Measurements from ENCODE around the gene SH3PXD2A. TPM values are rescaled to one million over a fixed set of nuclear protein-coding genes. Genes with fewer than 3 reads are reported as not detected.

The SH3PXD2A gene
- total RNA-seq, 2 experiments from 2014 or later: 6.9 to 7.0 TPM

GRCh38 chr10:103758294-103758681 is 97.1 kb downstream of the SH3PXD2A start:
- ATAC-seq (ENCODE audit: poor library complexity) (no peak), DNase-seq (no peak)
- Histone ChIP-seq H3K4me3 (ENCODE audit: low read length) (no peak overlapping the region), H3K36me3 (ENCODE audit: insufficient read depth, low read length) (no peaks in the 10 kb centered on the region), H3K27ac (ENCODE audit: low read depth in 1 of 2, low read length in 2 of 2) (no peak overlapping the region), H3K4me1 (ENCODE audit: insufficient read depth, low read length) (peaks cover 53% of the 10 kb centered on the region), H3K9me3 (ENCODE audit: control insufficient read depth in 1 of 2, insufficient read depth in 1 of 2, low read length in 2 of 2) (no peaks in the 10 kb centered on the region), H3K27me3 (ENCODE audit: control insufficient read depth in 1 of 2, insufficient read depth in 2 of 2, low read length in 2 of 2) (no peaks in the 10 kb centered on the region)
- Mint-ChIP-seq H3K27me3 (no peaks in the 10 kb centered on the region), H3K4me1 (ENCODE audit: low read depth) (peaks cover 56% of the 10 kb centered on the region), H3K27ac (peak overlapping the region; percentile 72), H3K36me3 (ENCODE audit: low read depth) (no peaks in the 10 kb centered on the region), H3K9me3 (no peaks in the 10 kb centered on the region), H3K4me3 (peak overlapping the region; percentile 35)
- ChIA-PET POLR2A (interaction anchor here (1.1 to 2.5 kb wide), 2 partner anchors 8 to 14 kb away, joined by 5 to 13 read pairs; no protein-coding TSS in a partner anchor), CTCF (no interaction called here)
- intact Hi-C loops (cut with DNase I, micrococcal nuclease): no loop called here
- no peak for TF ChIP-seq CTCF (IDR thresholded peaks at IDR 0.05)

- ChIA-PET POLR2A (interaction anchor here (1.1 to 2.5 kb wide), 2 partner anchors 9 to 15 kb away, joined by 5 to 13 read pairs; no protein-coding TSS in a partner anchor), CTCF (no interaction called here)
- Mint-ChIP-seq H3K4me3 (peak overlapping the region; percentile 35), H3K36me3 (ENCODE audit: low read depth) (no peaks in the 10 kb centered on the region), H3K9me3 (no peaks in the 10 kb centered on the region), H3K27ac (peak overlapping the region; percentile 72), H3K27me3 (no peaks in the 10 kb centered on the region), H3K4me1 (ENCODE audit: low read depth) (peaks cover 51% of the 10 kb centered on the region)
- H3K4me1 ChIP-seq (ENCODE audit: insufficient read depth, low read length): peaks cover 48% of the 10 kb centered on the region
- no peak overlapping the region for H3K4me3 ChIP-seq (ENCODE audit: low read length)
- DNase-seq: peak in 9 of 14 experiments; percentile 18 to 81 (median 49)
- TF ChIP-seq CTCF (IDR thresholded peaks at IDR 0.05): no peak
- ATAC-seq (ENCODE audit: poor library complexity): peak; percentile 68
- peaks cover 0 to 1% of the 10 kb centered on the region in 2 experiments for H3K9me3 ChIP-seq (ENCODE audit: control insufficient read depth in 1 of 2, insufficient read depth in 1 of 2, low read length in 2 of 2)
- H3K27ac ChIP-seq (ENCODE audit: low read depth in 1 of 2, low read length in 2 of 2): no peak overlapping the region
- H3K36me3 ChIP-seq (ENCODE audit: insufficient read depth, low read length): no peaks in the 10 kb centered on the region
- intact Hi-C loops (cut with DNase I, micrococcal nuclease): no loop called here
- no peaks in the 10 kb centered on the region for H3K27me3 ChIP-seq (ENCODE audit: control insufficient read depth in 1 of 2, insufficient read depth in 2 of 2, low read length in 2 of 2)
Measured at GRCh38 chr10:103757531-103758293, 97.7 kb downstream of the SH3PXD2A start.

- intact Hi-C loops (cut with DNase I, micrococcal nuclease): no loop called here
- no peak overlapping the region for H3K27ac Mint-ChIP-seq
- ATAC-seq (ENCODE audit: poor library complexity): no peak
- H3K4me1 Mint-ChIP-seq (ENCODE audit: low read depth): peaks cover 42% of the 10 kb centered on the region
- H3K9me3 Mint-ChIP-seq: peaks cover 5% of the 10 kb centered on the region
- no peak overlapping the region for H3K27ac ChIP-seq (ENCODE audit: low read depth in 1 of 2, low read length in 2 of 2)
- no peak overlapping the region for H3K4me3 Mint-ChIP-seq
- no peaks in the 10 kb centered on the region for H3K36me3 ChIP-seq (ENCODE audit: insufficient read depth, low read length)
- POLR2A ChIA-PET: interaction anchor here (1.4 kb wide), 1 partner anchor 9 kb away, joined by 3 read pairs; no protein-coding TSS in a partner anchor
- TF ChIP-seq CTCF (IDR thresholded peaks at IDR 0.05): no peak
- H3K27me3 ChIP-seq (ENCODE audit: control insufficient read depth in 1 of 2, insufficient read depth in 2 of 2, low read length in 2 of 2): no peaks in the 10 kb centered on the region
- no peaks in the 10 kb centered on the region for H3K27me3 Mint-ChIP-seq
- DNase-seq: no peak
- H3K36me3 Mint-ChIP-seq (ENCODE audit: low read depth): no peaks in the 10 kb centered on the region
- peaks cover 0 to 6% of the 10 kb centered on the region in 2 experiments for H3K9me3 ChIP-seq (ENCODE audit: control insufficient read depth in 1 of 2, insufficient read depth in 1 of 2, low read length in 2 of 2)
- CTCF ChIA-PET: no interaction called here
- no peak overlapping the region for H3K4me3 ChIP-seq (ENCODE audit: low read length)
- peaks cover 35% of the 10 kb centered on the region for H3K4me1 ChIP-seq (ENCODE audit: insufficient read depth, low read length)
Measured at GRCh38 chr10:103756277-103756869, 99.0 kb downstream of the SH3PXD2A start.
